Endothelial cell of umbilical vein (primary cell): ENCODE results near the gene PPM1L.

Source experiments
- CTCF ChIP-seq, 2 donors: IDR thresholded peaks; 1 replicate in 1 of 2; 2 replicates in 1 of 2; pipeline ENCODE4 v1.5.1; 2011; ENCODE audit warnings: low read length in 2 of 2, mild to moderate bottlenecking in 2 of 2, moderate library complexity in 2 of 2, control low read depth in 1 of 2, inconsistent platforms in 1 of 2, low read depth in 1 of 2; ENCODE audit not compliant: insufficient read depth in 1 of 2; ENCODE audit errors: extremely low read depth in 1 of 2
- EZH2 ChIP-seq: IDR thresholded peaks from 2 replicates; pipeline ENCODE4 v1.6.1; 2012; ENCODE audit warnings: borderline replicate concordance, low read depth, mild to moderate bottlenecking, moderate library complexity, low read length, inconsistent platforms; ENCODE audit not compliant: severe bottlenecking
- POLR2A ChIP-seq: IDR thresholded peaks from 2 replicates; pipeline ENCODE4 v1.6.1; 2012; ENCODE audit warnings: low read depth, mild to moderate bottlenecking, control low read depth, low read length

- TF ChIP-seq EZH2 (no peak), CTCF (IDR thresholded peaks at IDR 0.05; ENCODE audit: extremely low read depth in 1 of 2, insufficient read depth in 1 of 2, low read depth in 1 of 2, low read length in 2 of 2) (no peak), POLR2A (no peak)
Observed at GRCh38 chr3:160763073-160763472, 7.0 kb downstream of the PPM1L start.
